Gastroesophageal sphincter (tissue), 4 donors: ENCODE results near the gene COG6. TPM values are rescaled to one million over a fixed set of nuclear protein-coding genes. Genes with fewer than 3 reads are reported as not detected.

Experiments
- ATAC-seq: fragments of 150-250 bp; one replicate; pipeline ENCODE4 v1.9.1; 2016; ENCODE audit warnings: mild to moderate bottlenecking, moderate library complexity
- H3K27ac ChIP-seq, 4 donors: fragments of 200-600 bp; sonication (generic) in 3 of 4; 1 replicate in 3 of 4; 2 replicates in 1 of 4; pipeline ENCODE4 v1.5.1; 2016 to 2019
- H3K27me3 ChIP-seq: fragments of 200-600 bp; sonication (generic); one replicate; pipeline ENCODE4 v1.5.1; 2019
- H3K36me3 ChIP-seq, 2 donors: fragments of 200-600 bp; sonication (generic); one replicate each; pipeline ENCODE4 v1.5.1; 2019; ENCODE audit warnings: control low read depth in 1 of 2
- H3K4me1 ChIP-seq, 3 donors: fragments of 200-600 bp; sonication (generic); 1 replicate in 2 of 3; 2 replicates in 1 of 3; pipeline ENCODE4 v1.5.1; 2016 to 2019; ENCODE audit warnings: control low read depth in 2 of 3
- H3K4me3 ChIP-seq, 2 donors: fragments of 200-600 bp; sonication (generic); one replicate each; pipeline ENCODE4 v1.5.1; 2019; ENCODE audit warnings: mild to moderate bottlenecking in 1 of 2, moderate library complexity in 1 of 2
- H3K9me3 ChIP-seq, 3 donors: fragments of 200-600 bp; sonication (generic); one replicate each; pipeline ENCODE4 v1.5.1; 2017 to 2019; ENCODE audit warnings: control low read depth in 2 of 3
- CTCF ChIP-seq, 4 experiments: fragments of 200-600 bp in 2 of 4; fragments of 450-650 bp in 2 of 4; sonication (generic) in 1 of 4; IDR thresholded peaks; one replicate each; pipeline ENCODE4 v1.5.1; 2017 to 2019; ENCODE audit warnings: antibody characterized with exemption in 4 of 4, mild to moderate bottlenecking in 2 of 4, moderate library complexity in 2 of 4
- EP300 ChIP-seq: sonication (generic); formaldehyde crosslinking; IDR thresholded peaks from one replicate; pipeline ENCODE4 v1.6.1; 2017; ENCODE audit warnings: antibody characterized with exemption, mild to moderate bottlenecking
- POLR2A ChIP-seq, 2 donors: fragments of 450-650 bp; IDR thresholded peaks; one replicate each; pipeline ENCODE4 v1.6.1; 2017; ENCODE audit warnings: antibody characterized with exemption in 2 of 2, mild to moderate bottlenecking in 2 of 2, moderate library complexity in 1 of 2
- POLR2AphosphoS5 ChIP-seq: sonication (generic); formaldehyde crosslinking; IDR thresholded peaks from one replicate; pipeline ENCODE4 v1.6.1; 2017; ENCODE audit warnings: antibody characterized with exemption
- WGBS, 2 donors: methylation state at CpG; one replicate each; pipeline ENCODE4 v1.1.5; 2018; ENCODE audit warnings: low coverage in 1 of 2; 5-methylcytosine and 5-hydroxymethylcytosine counted together
- total RNA-seq, 4 donors: library from RNA; depleted of rRNA; stranded (reverse); fragments of >200 nt; gene quantifications; one replicate each; pipeline ENCODE4 v1.1.0, GENCODE V29; 2016

The COG6 gene
- total RNA-seq, 4 donors from 2014 or later: 10.5 to 23.2 (median 13.0) TPM

- Histone ChIP-seq H3K27me3 (no peaks in the 10 kb centered on the region), H3K36me3 (no peaks in the 10 kb centered on the region), H3K4me3 (no peak overlapping the region), H3K27ac (no peak overlapping the region), H3K4me1 (peaks cover 0 to 9% (median 0%) of the 10 kb centered on the region in 3 donors), H3K9me3 (peaks cover 0 to 4% (median 0%) of the 10 kb centered on the region in 3 donors)
- WGBS, 2 donors: 79 to 81% methylated on average over 1 of the region's 1 CpG
- TF ChIP-seq EP300 (no peak), CTCF (IDR thresholded peaks at IDR 0.05) (peak in 1 of 4 experiments; percentile 9)
- no peak for ATAC-seq
Observed at GRCh38 chr13:39783051-39783450, 127.6 kb downstream of the COG6 start.

- no peaks in the 10 kb centered on the region for H3K36me3 ChIP-seq
- no peak overlapping the region for H3K4me3 ChIP-seq
- ATAC-seq: no peak
- WGBS, 2 donors: 83 to 86% methylated on average over 1 of the region's 1 CpG
- H3K27me3 ChIP-seq: no peaks in the 10 kb centered on the region
- H3K4me1 ChIP-seq: peaks cover 0 to 9% (median 0%) of the 10 kb centered on the region in 3 donors
- H3K27ac ChIP-seq: no peak overlapping the region
- TF ChIP-seq POLR2AphosphoS5 (no peak), EP300 (no peak), POLR2A (IDR thresholded peaks at IDR 0.05) (no peak), CTCF (IDR thresholded peaks at IDR 0.05) (no peak)
- peaks cover 0 to 3% (median 0%) of the 10 kb centered on the region in 3 donors for H3K9me3 ChIP-seq
Observed at GRCh38 chr13:39784347-39784746, 128.9 kb downstream of the COG6 start.

GRCh38 chr13:39786091-39786490 is 130.6 kb downstream of the COG6 start:
- no peak for TF ChIP-seq POLR2A (IDR thresholded peaks at IDR 0.05)
- TF ChIP-seq CTCF (IDR thresholded peaks at IDR 0.05): no peak
- TF ChIP-seq EP300: no peak
- no peak for TF ChIP-seq POLR2AphosphoS5
- WGBS, 2 donors: 43 to 73% methylated on average over 4 of the region's 4 CpGs
- no peaks in the 10 kb centered on the region for H3K36me3 ChIP-seq
- peaks cover 0 to 9% (median 0%) of the 10 kb centered on the region in 3 donors for H3K4me1 ChIP-seq
- H3K27ac ChIP-seq: no peak overlapping the region
- no peak overlapping the region for H3K4me3 ChIP-seq
- H3K27me3 ChIP-seq: no peaks in the 10 kb centered on the region
- H3K9me3 ChIP-seq: peaks cover 0 to 8% (median 0%) of the 10 kb centered on the region in 3 donors
- no peak for ATAC-seq

- no peak overlapping the region for H3K27ac ChIP-seq
- no peak for ATAC-seq
- WGBS, 2 donors: 44 to 63% methylated on average over 1 of the region's 1 CpG
Observed at GRCh38 chr13:39787086-39787487, 131.6 kb downstream of the COG6 start.

More at GRCh38 chr13:39787086-39787487, 131.6 kb downstream of the COG6 start:
- Histone ChIP-seq H3K4me3 (no peak overlapping the region), H3K27me3 (no peaks in the 10 kb centered on the region), H3K36me3 (no peaks in the 10 kb centered on the region), H3K4me1 (peaks cover 0 to 9% (median 0%) of the 10 kb centered on the region in 3 donors), H3K9me3 (peaks cover 0 to 8% (median 0%) of the 10 kb centered on the region in 3 donors)
- TF ChIP-seq EP300 (no peak), CTCF (IDR thresholded peaks at IDR 0.05) (no peak), POLR2A (IDR thresholded peaks at IDR 0.05) (no peak), POLR2AphosphoS5 (peak; percentile 30)
